NCI-H82 treated with DMSO at 0.1 percent for 48 hours (cell line): Measurements from ENCODE around the gene KDM4B.
"Not testable (repeated sequence)": the region's sequence is repeated elsewhere in the genome, so short reads cannot be mapped to it uniquely, and the experiment has no call there.

Experiments
- DNase-seq: peaks from one replicate; lab custom pipeline; 2025; ENCODE audit not compliant: unreplicated experiment; lab: John Stamatoyannopoulos, UW

The KDM4B gene

GRCh38 chr19:4967738-4968461 is 1.0 kb upstream of the KDM4B start:
- DNase-seq = no peak

GRCh38 chr19:4969292-4969771 is 419 bp downstream of the KDM4B start:
- DNase-seq = no peak

- no peak for DNase-seq
These were observed 1.0 kb downstream of the KDM4B start for GRCh38 chr19:4969772-4970531.

- no peak for DNase-seq
These were observed 1.9 kb downstream of the KDM4B start for GRCh38 chr19:4970558-4971423.

- DNase-seq = no peak
These were observed 2.5 kb downstream of the KDM4B start for GRCh38 chr19:4971424-4971793.

- no peak for DNase-seq
These were observed 3.0 kb downstream of the KDM4B start for GRCh38 chr19:4971816-4972495.

GRCh38 chr19:4972509-4973230 is 3.8 kb downstream of the KDM4B start:
- DNase-seq = no peak

GRCh38 chr19:4974880-4975469 is 6.1 kb downstream of the KDM4B start:
- DNase-seq = no peak

- DNase-seq = not testable (repeated sequence)
These were observed 6.7 kb downstream of the KDM4B start for GRCh38 chr19:4975601-4976000.

- no peak for DNase-seq
These were observed 7.7 kb downstream of the KDM4B start for GRCh38 chr19:4976401-4977298.

GRCh38 chr19:4977299-4978174 is 8.6 kb downstream of the KDM4B start:
- no peak for DNase-seq

GRCh38 chr19:4979211-4979807 is 10.4 kb downstream of the KDM4B start:
- no peak for DNase-seq

- DNase-seq = no peak
These were observed 11.2 kb downstream of the KDM4B start for GRCh38 chr19:4980067-4980466.

GRCh38 chr19:4980838-4981680 is 12.1 kb downstream of the KDM4B start:
- DNase-seq = no peak

- DNase-seq = no peak
These were observed 12.7 kb downstream of the KDM4B start for GRCh38 chr19:4981681-4981958.

- no peak for DNase-seq
These were observed 14.6 kb downstream of the KDM4B start for GRCh38 chr19:4983346-4984105.
